SK-N-SH (cell line): Measurements from ENCODE around the gene CDK1. TPM values are rescaled to one million over a fixed set of nuclear protein-coding genes. Genes with fewer than 3 reads are reported as not detected.

Source experiments
- CTCF ChIA-PET: fragments of 300-600, 350-600 bp; formaldehyde crosslinking; extraction: SDS; loops from one replicate; lab custom pipeline; 2021; lab: Yijun Ruan, JAX
- POLR2A ChIA-PET: fragments of 350-600 bp; sonication (Branson Sonifier 250); formaldehyde crosslinking; extraction: SDS; loops from one replicate; lab custom pipeline; 2020; ENCODE audit warnings: antibody characterized with exemption, inconsistent platforms; lab: Yijun Ruan, JAX
- DNase-seq: peaks from one replicate; pipeline ENCODE4 v3.0.0; 2012
- H2AFZ ChIP-seq: fragments of 200-600 bp; sonication (generic); 2 replicates; pipeline ENCODE4 v1.8.1; 2016; ENCODE audit warnings: antibody characterized with exemption, mild to moderate bottlenecking, low read depth
- H3F3A ChIP-seq: fragments of 200-600 bp; sonication (generic); replicated peaks from 2 replicates; pipeline ENCODE3; 2016; ENCODE audit warnings: antibody characterized with exemption, mild to moderate bottlenecking; ENCODE audit not compliant: insufficient read depth
- H3K27ac ChIP-seq, 2 experiments: fragments of 200-500 bp in 1 of 2; fragments of 200-600 bp in 1 of 2; sonication (Bioruptor generic) in 1 of 2; sonication (generic), shearing (Covaris generic) in 1 of 2; 2 replicates each; pipeline versions ENCODE4 v1.5.1 to v1.6.1; 2014 to 2016; ENCODE audit warnings: low read depth in 2 of 2, inconsistent platforms in 1 of 2, low read length in 1 of 2, mild to moderate bottlenecking in 1 of 2, mixed read lengths in 1 of 2
- H3K27me3 ChIP-seq: fragments of 200-600 bp; sonication (generic), shearing (Covaris generic); 2 replicates; pipeline ENCODE4 v1.6.1; 2016; ENCODE audit warnings: mixed run types; ENCODE audit not compliant: insufficient read depth
- H3K36me3 ChIP-seq, 2 experiments: fragments of 200-500 bp in 1 of 2; fragments of 200-600 bp in 1 of 2; sonication (Bioruptor generic) in 1 of 2; sonication (generic) in 1 of 2; replicated peaks in 1 of 2; 2 replicates each; pipeline versions ENCODE3 to v1.5.1; 2014 to 2016; ENCODE audit warnings: low read length in 1 of 2, mild to moderate bottlenecking in 1 of 2; ENCODE audit not compliant: insufficient read depth in 2 of 2, control insufficient read depth in 1 of 2
- H3K4me1 ChIP-seq, 2 experiments: fragments of 200-500 bp in 1 of 2; fragments of 200-600 bp in 1 of 2; sonication (Bioruptor generic) in 1 of 2; sonication (generic), shearing (Covaris generic) in 1 of 2; 2 replicates each; pipeline versions ENCODE4 v1.5.1 to v1.6.1; 2014 to 2016; ENCODE audit warnings: low read depth in 1 of 2, low read length in 1 of 2, mixed run types in 1 of 2; ENCODE audit not compliant: insufficient read depth in 2 of 2, control insufficient read depth in 1 of 2
- H3K4me2 ChIP-seq: fragments of 200-600 bp; sonication (generic), shearing (Covaris generic); 2 replicates; pipeline ENCODE4 v1.6.1; 2017; ENCODE audit warnings: mixed run types
- H3K4me3 ChIP-seq, 2 experiments: fragments of 200-500 bp in 1 of 2; fragments of 200-600 bp in 1 of 2; sonication (Bioruptor generic) in 1 of 2; sonication (generic), shearing (Covaris generic) in 1 of 2; 2 replicates each; pipeline versions ENCODE4 v1.5.1 to v1.8.1; 2014 to 2016; ENCODE audit warnings: low read depth in 2 of 2, inconsistent platforms in 1 of 2, low read length in 1 of 2, mild to moderate bottlenecking in 1 of 2, mixed read lengths in 1 of 2, moderate library complexity in 1 of 2
- H3K79me2 ChIP-seq: fragments of 200-600 bp; sonication (generic); 2 replicates; pipeline ENCODE4 v1.8.1; 2017; ENCODE audit warnings: mild to moderate bottlenecking; ENCODE audit not compliant: insufficient read depth
- H3K9ac ChIP-seq: fragments of 200-600 bp; sonication (generic); 2 replicates; pipeline ENCODE4 v1.6.1; 2017; ENCODE audit warnings: mixed run types
- H3K9me2 ChIP-seq: fragments of 200-600 bp; sonication (generic); 2 replicates; pipeline ENCODE4 v1.6.1; 2017; ENCODE audit warnings: mixed run types
- H3K9me3 ChIP-seq: fragments of 200-600 bp; sonication (generic); 2 replicates; pipeline ENCODE4 v1.6.1; 2017; ENCODE audit warnings: mixed run types, mild to moderate bottlenecking, moderate library complexity
- H4K20me1 ChIP-seq: fragments of 200-600 bp; sonication (generic); 2 replicates; pipeline ENCODE4 v1.6.1; 2017; ENCODE audit warnings: mild to moderate bottlenecking, mixed run types; ENCODE audit not compliant: insufficient read depth
- CTCF ChIP-seq: fragments of 200-600 bp; sonication (generic); IDR thresholded peaks from 2 replicates; pipeline ENCODE4 v1.6.1; 2017; ENCODE audit warnings: antibody characterized with exemption, mild to moderate bottlenecking, moderate library complexity
- EZH2phosphoT487 ChIP-seq: fragments of 200-600 bp; sonication (generic); IDR thresholded peaks from 2 replicates; pipeline ENCODE4 v1.6.1; 2017; ENCODE audit warnings: low read depth, mixed run types, mild to moderate bottlenecking, antibody characterized with exemption, moderate library complexity, borderline replicate concordance
- MXI1 ChIP-seq: IDR thresholded peaks from 2 replicates; pipeline ENCODE4 v1.6.1; 2012; ENCODE audit warnings: mild to moderate bottlenecking, low read depth, low read length, improper control_type of control experiment
- NRF1 ChIP-seq: IDR thresholded peaks from 2 replicates; pipeline ENCODE4 v1.6.1; 2012; ENCODE audit warnings: low read depth, mild to moderate bottlenecking, low read length
- RAD21 ChIP-seq: IDR thresholded peaks from 2 replicates; pipeline ENCODE4 v1.6.1; 2012; ENCODE audit warnings: mild to moderate bottlenecking, low read length
- RXRA ChIP-seq: IDR thresholded peaks from 2 replicates; pipeline ENCODE4 v1.4.0; 2012; ENCODE audit warnings: low read depth, mild to moderate bottlenecking, borderline replicate concordance
- TAF1 ChIP-seq: IDR thresholded peaks from 2 replicates; pipeline ENCODE4 v1.6.1; 2012; ENCODE audit warnings: low read depth, mild to moderate bottlenecking, low read length, moderate library complexity, borderline replicate concordance
- USF2 ChIP-seq: fragments of 150-350 bp; IDR thresholded peaks from 2 replicates; pipeline ENCODE4 v1.6.1; 2017; ENCODE audit warnings: antibody characterized with exemption, low read length, low read depth, borderline replicate concordance
- ZBTB33 ChIP-seq: IDR thresholded peaks from 2 replicates; pipeline ENCODE4 v1.4.0; 2012; ENCODE audit warnings: low read depth, borderline replicate concordance
- WGBS: methylation state at CpG from one replicate; pipeline ENCODE4 v1.1.6; 2017; ENCODE audit warnings: low lambda C conversion rate; 5-methylcytosine and 5-hydroxymethylcytosine counted together
- polyA plus RNA-seq, 3 experiments: library from polyadenylated mRNA; depleted of rRNA; stranded (reverse); fragments of >200 nt; gene quantifications; 2 replicates each; pipeline ENCODE4 v1.2.3, GENCODE V29; 2012

The CDK1 gene
- polyA plus RNA-seq, 1 of the 3 experiments (the other 2 are of a cell fraction), result 20.8 TPM

- H2AFZ ChIP-seq, result no peak overlapping the region
- ChIA-PET CTCF (interaction anchor here (1.0 kb wide), 1 partner anchor 41 kb away, joined by 3 read pairs; no protein-coding TSS in a partner anchor), POLR2A (no interaction called here)
- H4K20me1 ChIP-seq, result no peaks in the 10 kb centered on the region
- DNase-seq, result no peak
- no peak overlapping the region for H3K9ac ChIP-seq
- no peaks in the 10 kb centered on the region for H3K9me2 ChIP-seq
- H3K4me2 ChIP-seq, result peak overlapping the region; percentile 77; the same call in 1 of the 2 replicates
- H3K4me1 ChIP-seq, result peaks cover 0 to 3% of the 10 kb centered on the region in 2 experiments; a peak in 1 of 4 replicates
- H3K27me3 ChIP-seq, result no peaks in the 10 kb centered on the region; the same call in 1 of the 2 replicates
- no peak overlapping the region for H3K4me3 ChIP-seq
- no peaks in the 10 kb centered on the region for H3K9me3 ChIP-seq
- no peaks in the 10 kb centered on the region for H3K36me3 ChIP-seq
- no peak for TF ChIP-seq NRF1
- no peak for TF ChIP-seq ZBTB33
- no peak for TF ChIP-seq EZH2phosphoT487
- no peak for TF ChIP-seq MXI1
- no peak for TF ChIP-seq RXRA
- TF ChIP-seq CTCF, result no peak
- TF ChIP-seq RAD21, result no peak
- TF ChIP-seq USF2, result no peak
- TF ChIP-seq TAF1, result no peak
- H3K79me2 ChIP-seq, result no peaks in the 10 kb centered on the region
- no peak overlapping the region for H3K27ac ChIP-seq
- 91% methylated on average over 20 of the region's 20 CpGs for WGBS
- H3F3A ChIP-seq, result no peaks in the 10 kb centered on the region
These were observed 46.0 kb upstream of the CDK1 start for GRCh38 chr10:60732198-60732806.
